NCI-H1436 treated with DMSO at 0.1 percent for 48 hours (cell line): ENCODE measurements around the gene WWOX.

ENCODE experiments used
- DNase-seq: peaks from one replicate; lab custom pipeline; 2025; lab: John Stamatoyannopoulos, UW

Gene WWOX

GRCh38 chr16:78862022-78862421 is 762.6 kb downstream of the WWOX start:
- DNase-seq = no peak

GRCh38 chr16:78866521-78866920 is 767.1 kb downstream of the WWOX start:
- no peak for DNase-seq

GRCh38 chr16:78869492-78869891 is 770.0 kb downstream of the WWOX start:
- no peak for DNase-seq

- DNase-seq = no peak
Measured at GRCh38 chr16:78871241-78871640, 771.8 kb downstream of the WWOX start.

GRCh38 chr16:78876671-78877070 is 777.2 kb downstream of the WWOX start:
- no peak for DNase-seq

GRCh38 chr16:78877114-78877655 is 777.7 kb downstream of the WWOX start:
- no peak for DNase-seq

- no peak for DNase-seq
Measured at GRCh38 chr16:78878570-78878969, 779.1 kb downstream of the WWOX start.

- DNase-seq = no peak
Measured at GRCh38 chr16:78879011-78879410, 779.6 kb downstream of the WWOX start.

GRCh38 chr16:78882150-78882549 is 782.7 kb downstream of the WWOX start:
- DNase-seq = no peak

- DNase-seq = no peak
Measured at GRCh38 chr16:78882751-78883150, 783.3 kb downstream of the WWOX start.

- no peak for DNase-seq
Measured at GRCh38 chr16:78884204-78884603, 784.8 kb downstream of the WWOX start.

GRCh38 chr16:78889346-78889745 is 789.9 kb downstream of the WWOX start:
- no peak for DNase-seq

GRCh38 chr16:78890373-78890895 is 791.0 kb downstream of the WWOX start:
- DNase-seq = no peak

GRCh38 chr16:78892951-78893733 is 793.7 kb downstream of the WWOX start:
- DNase-seq = no peak

- no peak for DNase-seq
Measured at GRCh38 chr16:78894886-78895285, 795.4 kb downstream of the WWOX start.

- no peak for DNase-seq
Measured at GRCh38 chr16:78895681-78896080, 796.2 kb downstream of the WWOX start.

GRCh38 chr16:78896280-78896679 is 796.8 kb downstream of the WWOX start:
- DNase-seq = no peak

- no peak for DNase-seq
Measured at GRCh38 chr16:78897299-78897698, 797.8 kb downstream of the WWOX start.

GRCh38 chr16:78900044-78900811 is 800.8 kb downstream of the WWOX start:
- no peak for DNase-seq

GRCh38 chr16:78900966-78901365 is 801.5 kb downstream of the WWOX start:
- no peak for DNase-seq

GRCh38 chr16:78902321-78902720 is 802.9 kb downstream of the WWOX start:
- DNase-seq = no peak

- DNase-seq = no peak
Measured at GRCh38 chr16:78903237-78903636, 803.8 kb downstream of the WWOX start.

- DNase-seq = no peak
Measured at GRCh38 chr16:78903843-78904242, 804.4 kb downstream of the WWOX start.
